ENCODE measurements around the gene TEKT5.

DNA sequence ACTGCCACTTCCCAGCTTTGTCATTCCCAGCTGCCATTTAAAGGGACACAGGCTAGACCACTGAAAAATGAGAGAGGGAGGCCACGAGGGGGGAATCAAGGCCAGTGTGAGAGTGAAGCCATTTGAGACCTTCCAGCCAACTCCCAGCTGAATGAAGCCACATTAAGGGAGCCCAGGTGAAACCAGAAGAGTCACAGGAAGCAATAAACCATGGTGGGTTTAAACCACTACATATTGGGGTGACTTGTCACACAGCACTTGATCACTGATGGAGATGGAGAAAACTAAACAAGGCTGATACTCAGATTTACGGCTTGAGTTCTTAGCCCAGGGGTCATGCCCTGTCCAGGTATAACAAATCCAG, 46.1 kb upstream of the TEKT5 start:
- no peak for TF ChIP-seq POLR2A (IDR thresholded peaks at IDR 0.05)
- TF ChIP-seq, protein P1, sequence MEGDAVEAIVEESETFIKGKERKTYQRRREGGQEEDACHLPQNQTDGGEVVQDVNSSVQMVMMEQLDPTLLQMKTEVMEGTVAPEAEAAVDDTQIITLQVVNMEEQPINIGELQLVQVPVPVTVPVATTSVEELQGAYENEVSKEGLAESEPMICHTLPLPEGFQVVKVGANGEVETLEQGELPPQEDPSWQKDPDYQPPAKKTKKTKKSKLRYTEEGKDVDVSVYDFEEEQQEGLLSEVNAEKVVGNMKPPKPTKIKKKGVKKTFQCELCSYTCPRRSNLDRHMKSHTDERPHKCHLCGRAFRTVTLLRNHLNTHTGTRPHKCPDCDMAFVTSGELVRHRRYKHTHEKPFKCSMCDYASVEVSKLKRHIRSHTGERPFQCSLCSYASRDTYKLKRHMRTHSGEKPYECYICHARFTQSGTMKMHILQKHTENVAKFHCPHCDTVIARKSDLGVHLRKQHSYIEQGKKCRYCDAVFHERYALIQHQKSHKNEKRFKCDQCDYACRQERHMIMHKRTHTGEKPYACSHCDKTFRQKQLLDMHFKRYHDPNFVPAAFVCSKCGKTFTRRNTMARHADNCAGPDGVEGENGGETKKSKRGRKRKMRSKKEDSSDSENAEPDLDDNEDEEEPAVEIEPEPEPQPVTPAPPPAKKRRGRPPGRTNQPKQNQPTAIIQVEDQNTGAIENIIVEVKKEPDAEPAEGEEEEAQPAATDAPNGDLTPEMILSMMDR (IDR thresholded peaks at IDR 0.05) = no peak

All from uterus (tissue), 2 donors.